Right ventricle myocardium superior (tissue), 1 donor: Measurements from ENCODE around the gene MYRIP. TPM values are rescaled to one million over a fixed set of nuclear protein-coding genes. Genes with fewer than 3 reads are reported as not detected.
A peak's percentile ranks its signal among the peaks of the same experiment; 100 is the strongest.

ENCODE experiments used
- ATAC-seq: fragments of 200-7000 bp; cut with Tn5 transposase; one replicate; pipeline ENCODE4 v1.9.1; 2020; ENCODE audit warnings: mild to moderate bottlenecking; ENCODE audit not compliant: poor library complexity
- DNase-seq: peaks from one replicate; pipeline ENCODE4 v3.0.0-alpha.2; 2020
- intact Hi-C: fragments of 100-400 bp; cut with DNase I; formaldehyde crosslinking; loops from one replicate; pipeline ENCODE4 v1.11.2; 2022
- total RNA-seq: library from RNA; stranded (reverse); fragmentation: NEBNext Ultra II Directional; extraction: Animal tissue kit (Norgen Biotek cat#: 25700); gene quantifications from one replicate; pipeline ENCODE4 v1.2.1, GENCODE V29; 2021
- donor health status: DM: no; HTN: yes; CAD: no; lungs with severe emphysema.

The MYRIP gene
- total RNA-seq, 1 donor from 2014 or later = 1.6 TPM

- intact Hi-C loops = no loop called here
- DNase-seq (no peak), ATAC-seq (no peak)
Measured at GRCh38 chr3:39936848-39937247, 127.4 kb downstream of the MYRIP start.

GRCh38 chr3:39937315-39937714, 127.9 kb downstream of the MYRIP start:
- ATAC-seq (peak; percentile 75), DNase-seq (no peak)
- intact Hi-C loops = no loop called here

GRCh38 chr3:39937874-39938273, 128.5 kb downstream of the MYRIP start:
- DNase-seq (no peak), ATAC-seq (peak; percentile 70)
- intact Hi-C loops = no loop called here

GRCh38 chr3:39941931-39942330, 132.5 kb downstream of the MYRIP start:
- DNase-seq (no peak), ATAC-seq (peak; percentile 38)
- intact Hi-C loops = no loop called here

GRCh38 chr3:39960515-39961191, 151.2 kb downstream of the MYRIP start:
- DNase-seq (no peak), ATAC-seq (peak; percentile 74)
- intact Hi-C loops = no loop called here

- intact Hi-C loops = no loop called here
- peak; percentile 47 for ATAC-seq
- DNase-seq = no peak
Measured at GRCh38 chr3:39961230-39961629, 151.8 kb downstream of the MYRIP start.

- intact Hi-C loops = no loop called here
- peak; percentile 83 for ATAC-seq
- no peak for DNase-seq
Measured at GRCh38 chr3:39962581-39962980, 153.2 kb downstream of the MYRIP start.

- DNase-seq = no peak
- intact Hi-C loops = no loop called here
- no peak for ATAC-seq
Measured at GRCh38 chr3:39965461-39965860, 156.1 kb downstream of the MYRIP start.

- no peak for DNase-seq
- intact Hi-C loops = no loop called here
- ATAC-seq = peak; percentile 36
Measured at GRCh38 chr3:39965997-39966396, 156.6 kb downstream of the MYRIP start.

GRCh38 chr3:39970982-39971381, 161.6 kb downstream of the MYRIP start:
- intact Hi-C loops = no loop called here
- no peak for DNase-seq
- no peak for ATAC-seq

GRCh38 chr3:39971559-39972031, 162.2 kb downstream of the MYRIP start:
- intact Hi-C loops = no loop called here
- ATAC-seq (no peak), DNase-seq (no peak)

GRCh38 chr3:39972508-39972907, 163.1 kb downstream of the MYRIP start:
- no peak for DNase-seq
- intact Hi-C loops = no loop called here
- ATAC-seq = no peak

GRCh38 chr3:39977058-39977794, 167.8 kb downstream of the MYRIP start:
- DNase-seq = no peak
- ATAC-seq = no peak
- intact Hi-C loops = no loop called here

- intact Hi-C loops = no loop called here
- DNase-seq (no peak), ATAC-seq (no peak)
Measured at GRCh38 chr3:39978308-39978707, 168.9 kb downstream of the MYRIP start.

- ATAC-seq = no peak
- intact Hi-C loops = no loop called here
- DNase-seq = no peak
Measured at GRCh38 chr3:39980058-39980457, 170.6 kb downstream of the MYRIP start.

GRCh38 chr3:39980781-39981180, 171.4 kb downstream of the MYRIP start:
- ATAC-seq (no peak), DNase-seq (no peak)
- intact Hi-C loops = no loop called here

GRCh38 chr3:39981547-39982184, 172.3 kb downstream of the MYRIP start:
- intact Hi-C loops = no loop called here
- no peak for ATAC-seq
- DNase-seq = no peak

GRCh38 chr3:39982665-39983357, 173.4 kb downstream of the MYRIP start:
- no peak for ATAC-seq
- DNase-seq = no peak
- intact Hi-C loops = no loop called here

- ATAC-seq = no peak
Measured at GRCh38 chr3:39989746-39990145, 180.3 kb downstream of the MYRIP start.

More at GRCh38 chr3:39989746-39990145, 180.3 kb downstream of the MYRIP start:
- intact Hi-C loops = no loop called here
- no peak for DNase-seq
